ENCODE data around the gene P3R3URF. TPM values are rescaled to one million over a fixed set of nuclear protein-coding genes. Genes with fewer than 3 reads are reported as not detected.
A peak's percentile ranks its signal among the peaks of the same experiment; 100 is the strongest.

P3R3URF gene
- total RNA-seq, 1 experiment from 2014 or later = not detected

DNA sequence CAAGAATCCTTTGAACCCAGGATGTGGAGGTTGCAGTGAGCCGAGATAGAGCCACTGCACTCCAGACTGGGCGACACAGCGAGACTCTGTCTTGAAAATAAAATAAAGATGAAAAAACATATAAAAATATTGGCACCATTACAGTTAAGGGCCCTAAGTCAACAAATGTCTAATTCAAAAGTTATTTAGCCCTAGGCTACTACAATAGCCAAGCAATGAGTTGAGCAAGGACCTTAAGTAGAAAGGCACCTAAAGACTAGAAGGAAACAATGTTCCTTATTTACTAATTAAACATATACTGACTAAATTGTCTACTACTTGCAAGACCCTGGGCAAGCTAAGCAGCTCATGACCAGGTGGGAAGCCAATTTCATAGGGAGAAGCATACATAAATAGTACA is 47.9 kb downstream of the P3R3URF start:
- Histone ChIP-seq H3F3A (ENCODE audit: insufficient read depth, low read depth) (peaks cover 19% of the 10 kb centered on the region), H4K20me1 (ENCODE audit: insufficient read depth) (peaks cover 15% of the 10 kb centered on the region), H3K9me3 (ENCODE audit: insufficient read depth, low read depth) (no peaks in the 10 kb centered on the region), H3K27ac (peak overlapping the region; percentile 70), H3K4me1 (replicated peaks; ENCODE audit: insufficient read depth) (peaks cover 31% of the 10 kb centered on the region), H3K4me3 (peak overlapping the region; percentile 95; the same call in 1 of the 2 replicates), H3K79me2 (ENCODE audit: low read depth) (peaks cover 90% of the 10 kb centered on the region), H2AFZ (no peak overlapping the region), H3K9me2 (ENCODE audit: insufficient read depth) (no peaks in the 10 kb centered on the region), H3K4me2 (peak overlapping the region; percentile 94), H3K36me3 (ENCODE audit: low read depth) (peaks cover 15% of the 10 kb centered on the region; the same call in 1 of the 2 replicates), H3K27me3 (ENCODE audit: insufficient read depth, low read depth) (no peaks in the 10 kb centered on the region)
- ChIA-PET POLR2A (ENCODE audit: unreplicated experiment) (interaction anchor here (0.6 to 0.9 kb wide), 3 partner anchors 12 to 75 kb away, joined by 3 to 8 read pairs (median 3); no protein-coding TSS in a partner anchor), CTCF (interaction anchor here (0.5 to 0.7 kb wide), 2 partner anchors 233 to 627 kb away, joined by 3 to 4 read pairs; no protein-coding TSS in a partner anchor)
- DNase-seq = peak; percentile 18 to 95
- intact Hi-C loops (cut with micrococcal nuclease; ENCODE audit: unreplicated experiment) = loop anchor here (1.0 kb wide), 1 partner anchor 442 kb away; the partner anchor contains the start of gene GPBP1L1
- TF ChIP-seq EZH2 (IDR thresholded peaks at IDR 0.05; ENCODE audit: low read depth) = no peak
- TF ChIP-seq, protein P1, sequence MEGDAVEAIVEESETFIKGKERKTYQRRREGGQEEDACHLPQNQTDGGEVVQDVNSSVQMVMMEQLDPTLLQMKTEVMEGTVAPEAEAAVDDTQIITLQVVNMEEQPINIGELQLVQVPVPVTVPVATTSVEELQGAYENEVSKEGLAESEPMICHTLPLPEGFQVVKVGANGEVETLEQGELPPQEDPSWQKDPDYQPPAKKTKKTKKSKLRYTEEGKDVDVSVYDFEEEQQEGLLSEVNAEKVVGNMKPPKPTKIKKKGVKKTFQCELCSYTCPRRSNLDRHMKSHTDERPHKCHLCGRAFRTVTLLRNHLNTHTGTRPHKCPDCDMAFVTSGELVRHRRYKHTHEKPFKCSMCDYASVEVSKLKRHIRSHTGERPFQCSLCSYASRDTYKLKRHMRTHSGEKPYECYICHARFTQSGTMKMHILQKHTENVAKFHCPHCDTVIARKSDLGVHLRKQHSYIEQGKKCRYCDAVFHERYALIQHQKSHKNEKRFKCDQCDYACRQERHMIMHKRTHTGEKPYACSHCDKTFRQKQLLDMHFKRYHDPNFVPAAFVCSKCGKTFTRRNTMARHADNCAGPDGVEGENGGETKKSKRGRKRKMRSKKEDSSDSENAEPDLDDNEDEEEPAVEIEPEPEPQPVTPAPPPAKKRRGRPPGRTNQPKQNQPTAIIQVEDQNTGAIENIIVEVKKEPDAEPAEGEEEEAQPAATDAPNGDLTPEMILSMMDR (conservative IDR thresholded peaks at IDR 0.05) = no peak
- BruUV-seq (replicated peaks) = no TSS peak

Other genes starting within 250 kb of the P3R3URF start
- gene PIK3R3, start 43.9 kb downstream of the P3R3URF start, total RNA-seq (2021) = 19.6 and 44.2 TPM in 2 replicates
- gene TSPAN1, start 1.4 kb downstream of the P3R3URF start, total RNA-seq (2021) = 134 and 139 TPM in 2 replicates
- gene POMGNT1, start 21.9 kb upstream of the P3R3URF start, total RNA-seq (2021) = 82.6 and 97.4 TPM in 2 replicates
- 0.57 TPM in 1 of 2 replicates, not detected in the other for gene LURAP1, start 26.8 kb upstream of the P3R3URF start, total RNA-seq (2021)
- 44.8 and 56.4 TPM in 2 replicates for gene RAD54L, start 71.3 kb upstream of the P3R3URF start, total RNA-seq (2021)
- 65.9 and 66.3 TPM in 2 replicates for gene LRRC41, start 127.1 kb upstream of the P3R3URF start, total RNA-seq (2021)
- gene UQCRH, start 127.2 kb upstream of the P3R3URF start, total RNA-seq (2021) = 457 and 551 TPM in 2 replicates
- gene NSUN4, start 164.3 kb upstream of the P3R3URF start, total RNA-seq (2021) = 31.7 and 33.9 TPM in 2 replicates
- gene FAAH, start 217.8 kb upstream of the P3R3URF start, total RNA-seq (2021) = 19.1 and 23.8 TPM in 2 replicates